NCI-H446 (cell line): Measurements from ENCODE around the gene HS2ST1.
A peak's percentile ranks its signal among the peaks of the same experiment; 100 is the strongest.
"Not testable (repeated sequence)": the region's sequence is repeated elsewhere in the genome, so short reads cannot be mapped to it uniquely, and the experiment has no call there.

Experiments
- DNase-seq, 2 experiments: peaks; one replicate each; lab custom pipeline; 2025; lab: John Stamatoyannopoulos, UW

The HS2ST1 gene

GRCh38 chr1:87066708-87067107, 152.3 kb downstream of the HS2ST1 start:
- not testable (repeated sequence) for DNase-seq

DNA sequence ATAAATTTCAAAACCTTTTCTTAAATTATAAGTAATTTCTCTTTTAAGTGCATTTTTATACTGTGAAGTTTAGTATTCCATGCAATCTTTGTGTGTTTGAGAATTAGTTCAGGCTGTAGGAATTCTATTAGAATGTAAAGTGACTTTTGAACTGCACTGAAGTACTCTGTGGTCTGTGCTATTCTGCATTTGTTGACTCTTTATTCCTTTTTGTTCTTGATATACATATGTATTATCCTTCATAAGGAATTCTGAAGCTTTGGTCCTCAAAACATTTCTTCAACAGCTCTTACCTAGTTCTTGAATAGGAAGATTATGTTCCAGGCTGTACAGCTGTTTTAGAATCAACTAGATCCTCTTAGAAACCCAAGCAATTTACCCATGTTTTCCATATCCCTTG, 158.0 kb downstream of the HS2ST1 start:
- no peak for DNase-seq

DNA sequence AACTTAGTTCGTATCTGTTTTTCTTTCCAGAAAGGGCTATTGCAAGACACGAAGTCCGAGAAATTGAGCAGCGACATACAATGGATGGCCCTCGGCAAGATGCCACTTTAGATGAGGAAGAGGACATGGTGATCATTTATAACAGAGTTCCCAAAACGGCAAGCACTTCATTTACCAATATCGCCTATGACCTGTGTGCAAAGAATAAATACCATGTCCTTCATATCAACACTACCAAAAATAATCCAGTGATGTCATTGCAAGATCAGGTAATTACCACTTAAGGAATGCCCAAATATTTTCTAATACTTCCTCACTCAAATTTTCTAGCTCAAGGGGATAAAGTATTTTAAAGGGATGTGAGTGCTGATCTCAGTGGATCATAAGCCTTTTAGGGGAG, 158.5 kb downstream of the HS2ST1 start:
- DNase-seq: no peak

- DNase-seq: no peak
Measured at GRCh38 chr1:87074001-87074795, 159.8 kb downstream of the HS2ST1 start.

DNA sequence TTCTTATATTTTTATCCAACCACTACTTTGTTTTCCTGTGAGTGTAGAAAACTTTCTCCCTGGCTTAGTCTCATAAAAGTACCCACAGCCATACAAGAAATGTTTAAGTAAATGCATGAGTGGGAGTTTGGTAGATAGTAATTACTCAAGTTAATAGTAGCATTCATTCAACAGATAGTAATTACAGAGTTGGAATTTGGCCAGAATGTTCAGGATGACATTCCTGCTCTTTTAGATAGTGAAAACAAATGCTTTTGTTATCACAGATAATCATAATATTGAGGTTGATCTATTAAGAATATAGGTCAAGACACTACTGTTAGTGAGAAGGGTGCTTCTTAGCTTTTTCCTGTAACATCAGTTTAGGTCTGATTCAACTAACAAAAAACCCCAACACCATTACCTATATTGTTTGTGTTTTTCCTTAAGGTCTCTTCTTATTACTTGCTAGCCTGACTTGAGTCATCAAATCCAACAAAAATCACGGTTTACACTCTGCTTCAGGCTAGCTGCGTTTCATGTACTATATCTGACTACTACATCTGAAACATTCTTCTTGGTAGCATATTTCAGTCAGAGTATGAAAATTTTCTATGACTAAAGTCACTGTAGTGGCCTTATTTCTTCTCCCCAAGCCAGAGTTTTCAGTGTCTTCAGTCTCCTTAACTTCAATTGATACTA, 163.7 kb downstream of the HS2ST1 start:
- DNase-seq: no peak

GRCh38 chr1:87084244-87084836, 169.9 kb downstream of the HS2ST1 start:
- peak; percentile 2 to 72 for DNase-seq

- DNase-seq: no peak
Measured at GRCh38 chr1:87086120-87086519, 171.7 kb downstream of the HS2ST1 start.

DNA sequence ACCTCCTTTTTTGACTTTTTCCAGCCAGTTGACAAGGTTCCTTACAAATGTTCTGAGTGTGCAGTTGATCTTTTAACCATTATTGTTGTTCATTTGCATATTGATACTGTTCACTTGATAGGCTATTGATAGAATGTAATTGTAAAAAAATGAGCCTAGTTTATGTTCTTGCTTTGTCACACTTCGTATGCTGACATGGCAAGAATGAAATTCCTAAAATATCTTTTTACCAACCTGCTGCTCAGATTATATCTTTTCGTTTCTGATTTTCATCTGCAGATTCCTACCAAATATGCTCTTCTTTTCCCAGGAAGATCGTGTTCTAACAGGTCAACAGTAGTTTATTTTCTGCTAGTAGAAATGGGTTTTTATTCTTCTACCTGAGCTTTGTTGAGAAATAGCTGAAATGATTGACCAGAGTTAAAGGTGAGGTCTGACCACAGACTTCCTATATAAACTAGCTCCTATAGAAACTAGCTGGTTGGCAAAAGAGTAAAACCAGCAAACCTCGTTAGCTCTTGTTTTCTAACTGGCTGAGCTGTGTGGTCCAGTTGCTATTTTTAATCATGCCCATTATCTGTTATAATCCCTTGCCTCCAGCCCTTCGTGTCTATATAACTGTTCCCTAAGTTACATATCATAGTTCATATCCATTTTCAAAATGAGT, 174.8 kb downstream of the HS2ST1 start:
- no peak for DNase-seq

DNA sequence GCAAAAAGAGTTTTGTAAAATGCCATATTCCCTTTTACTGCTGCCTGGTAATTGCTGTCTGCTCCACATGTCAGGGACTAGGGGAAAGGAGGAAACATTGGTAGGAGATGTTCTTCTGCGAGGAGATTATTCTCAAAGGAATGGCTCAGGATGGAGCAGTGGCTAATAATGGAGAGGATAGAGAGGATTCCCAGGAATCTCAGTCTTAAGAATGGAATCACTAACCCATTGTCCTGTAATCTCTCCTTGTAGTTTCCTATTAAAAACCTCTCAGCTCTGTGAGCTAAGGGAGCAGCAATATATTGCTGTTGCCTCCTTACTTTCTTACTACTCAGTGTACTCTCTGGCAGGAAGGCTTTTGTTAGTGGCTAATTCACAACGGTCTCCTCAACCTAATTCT, 175.4 kb downstream of the HS2ST1 start:
- DNase-seq: no peak

DNA sequence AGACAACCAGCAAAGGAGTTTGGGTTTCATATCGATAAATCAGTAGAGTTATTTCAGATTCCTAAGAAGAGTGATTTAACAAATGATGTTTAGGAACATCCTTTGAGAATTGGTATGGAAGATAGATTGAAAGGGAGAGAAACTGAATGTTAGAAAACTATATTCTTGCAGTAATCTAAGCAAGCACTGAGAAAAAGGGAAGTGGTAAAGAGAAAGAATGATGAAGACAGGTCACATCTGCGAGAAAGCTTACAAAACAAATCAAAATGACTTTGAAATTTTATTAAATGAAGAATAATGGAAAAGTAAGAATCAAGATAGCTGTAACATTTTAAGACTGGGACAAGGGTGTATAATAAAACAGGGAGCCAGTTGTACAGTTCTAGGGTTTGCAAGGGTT, 177.0 kb downstream of the HS2ST1 start:
- DNase-seq: no peak

DNA sequence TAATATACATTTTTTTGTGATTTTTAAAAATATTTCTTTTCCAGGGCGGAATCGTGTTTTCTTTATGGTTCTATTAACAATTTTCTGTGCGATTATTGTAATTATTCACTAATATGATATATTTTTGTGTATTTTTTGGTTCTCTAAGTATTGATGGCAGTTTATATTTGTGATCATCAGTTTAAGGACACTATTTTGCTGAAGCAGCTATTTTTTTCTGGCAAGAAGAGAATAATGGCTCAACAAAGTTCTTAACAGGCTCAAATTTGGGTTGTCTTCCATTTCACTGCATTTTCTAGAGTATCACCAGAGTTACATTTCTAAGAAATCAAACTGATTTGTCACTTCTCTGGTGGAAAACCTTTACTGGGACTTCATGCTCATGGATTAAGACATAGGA, 178.4 kb downstream of the HS2ST1 start:
- DNase-seq: no peak

- no peak for DNase-seq
Measured at GRCh38 chr1:87093286-87093685, 178.9 kb downstream of the HS2ST1 start.

GRCh38 chr1:87094238-87094637, 179.8 kb downstream of the HS2ST1 start:
- DNase-seq: no peak

GRCh38 chr1:87100271-87100670, 185.8 kb downstream of the HS2ST1 start:
- DNase-seq: no peak

DNA sequence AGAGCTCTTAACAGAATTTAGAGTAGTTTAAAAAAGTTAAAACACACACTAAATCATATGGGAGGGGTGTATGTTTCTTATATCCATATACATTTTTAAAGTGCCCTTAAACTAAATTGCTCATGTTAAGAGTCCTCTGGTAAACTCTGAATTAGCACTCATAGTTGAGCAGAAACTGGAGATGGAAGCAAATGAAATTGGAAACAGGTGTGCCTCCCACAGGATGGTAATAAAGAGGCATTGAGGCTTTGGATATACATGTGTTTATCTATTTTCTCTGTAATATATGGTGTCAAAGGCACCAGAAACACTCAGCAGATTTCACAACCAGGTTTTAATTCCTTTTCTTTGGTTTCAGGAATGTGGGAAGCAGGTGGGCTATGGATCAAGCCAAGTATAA, 188.6 kb downstream of the HS2ST1 start:
- DNase-seq: no peak

DNA sequence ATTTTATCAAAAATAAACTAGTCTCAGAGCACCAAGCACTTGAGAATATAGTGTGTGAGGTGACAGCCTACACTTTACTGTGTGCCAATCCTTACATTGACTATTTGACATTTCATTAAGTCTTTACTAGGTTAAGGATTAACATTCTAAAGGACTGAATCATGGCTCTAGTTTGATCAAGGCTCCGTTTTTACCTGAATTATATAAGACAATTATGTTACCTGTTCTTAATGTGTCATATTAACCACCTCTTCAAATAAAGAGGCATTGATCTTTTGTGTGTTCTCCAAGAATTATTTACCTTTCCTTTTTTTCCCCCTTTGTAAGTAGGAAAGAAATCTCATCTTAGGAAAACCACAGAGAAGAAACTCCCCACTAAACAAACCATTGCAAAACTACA, 189.7 kb downstream of the HS2ST1 start:
- no peak for DNase-seq

DNA sequence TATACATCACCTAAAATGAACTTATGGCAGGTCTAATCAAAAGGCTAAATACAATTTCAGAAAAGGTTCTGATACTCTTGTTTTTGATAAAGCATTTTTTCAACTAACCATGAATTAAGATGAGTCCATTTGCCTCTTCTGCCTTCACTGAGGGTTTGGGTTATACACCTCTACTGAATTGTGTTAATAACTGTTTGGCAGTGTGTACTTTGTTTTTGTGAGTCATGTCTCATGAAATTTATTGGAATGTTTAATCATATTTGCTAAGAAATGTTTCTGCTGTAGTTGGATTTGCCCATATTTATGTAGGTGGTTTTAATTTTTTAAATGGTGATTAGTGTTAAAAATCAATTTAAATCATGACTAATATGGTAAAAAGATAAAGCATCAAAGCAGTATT, 190.5 kb downstream of the HS2ST1 start:
- no peak for DNase-seq

- no peak for DNase-seq
Measured at GRCh38 chr1:87106144-87106543, 191.7 kb downstream of the HS2ST1 start.

- no peak for DNase-seq
Measured at GRCh38 chr1:87106867-87107266, 192.4 kb downstream of the HS2ST1 start.

DNA sequence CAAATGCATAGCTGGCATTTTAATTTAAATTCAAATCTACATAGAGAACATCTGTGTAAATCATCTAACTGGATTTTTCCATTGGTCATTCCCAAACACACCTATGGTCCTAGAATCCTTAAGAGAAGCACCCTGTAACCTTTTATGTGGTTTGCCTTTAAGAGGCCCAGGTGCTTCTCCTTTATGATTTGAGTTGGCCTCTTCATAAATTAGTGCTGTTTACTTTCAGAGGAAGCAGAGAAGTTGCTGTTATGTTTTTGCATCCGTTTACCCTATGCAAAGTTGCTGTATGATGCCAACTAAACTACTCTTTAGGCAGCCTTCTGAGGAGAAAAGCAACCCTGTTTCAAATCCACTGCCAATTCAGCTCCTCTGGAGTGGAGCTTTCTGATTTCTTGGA, 193.8 kb downstream of the HS2ST1 start:
- no peak for DNase-seq

- DNase-seq: no peak
Measured at GRCh38 chr1:87108814-87109411, 194.5 kb downstream of the HS2ST1 start.

DNA sequence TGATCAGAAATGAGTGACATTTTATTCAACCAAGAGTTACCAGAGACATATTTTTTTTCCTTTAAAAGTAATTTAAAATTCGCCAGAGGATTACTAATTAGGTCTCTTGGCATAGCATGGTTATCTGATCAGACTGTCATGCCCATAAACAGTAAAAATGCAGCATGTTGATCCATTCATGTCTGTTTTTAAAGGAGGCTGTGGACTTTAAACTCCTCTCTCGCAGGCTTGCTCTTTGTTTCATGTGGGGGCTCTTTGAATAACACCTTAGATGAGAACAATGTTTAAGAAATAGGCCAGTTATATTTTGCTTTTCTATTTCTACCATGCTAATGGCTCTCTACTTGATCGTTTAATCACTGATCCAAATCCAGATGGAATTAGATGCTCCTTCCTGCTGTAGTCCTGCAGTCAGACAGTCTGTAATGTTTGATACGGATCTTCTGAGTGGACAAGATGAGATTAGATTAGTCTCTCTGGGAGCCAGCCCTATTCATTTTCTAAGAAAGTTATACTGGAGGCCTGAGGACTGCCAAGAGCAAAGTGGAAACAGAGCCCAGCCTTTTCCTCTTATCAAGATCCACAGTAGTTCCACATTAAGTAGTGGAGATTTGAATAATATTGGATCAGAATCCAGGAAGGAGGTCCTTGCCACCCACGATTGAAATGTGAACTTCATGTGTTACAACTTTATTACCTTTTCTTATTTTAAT, 197.4 kb downstream of the HS2ST1 start:
- no peak for DNase-seq
